Mucosa of rectum (tissue), 2 donors: Measurements from ENCODE around the gene TBC1D4.

Experiments
- H3K27ac ChIP-seq, 2 donors: one replicate each; pipeline ENCODE4 v1.7.0; 2013; ENCODE audit warnings: inconsistent platforms in 2 of 2, low read depth in 2 of 2, low read length in 2 of 2
- H3K27me3 ChIP-seq, 2 donors: one replicate each; pipeline ENCODE4 v1.7.0; 2013; ENCODE audit warnings: low read length in 2 of 2; ENCODE audit not compliant: control insufficient read depth in 2 of 2, insufficient read depth in 2 of 2
- H3K36me3 ChIP-seq, 2 donors: one replicate each; pipeline ENCODE4 v1.7.0; 2013; ENCODE audit warnings: low read length in 2 of 2; ENCODE audit not compliant: control insufficient read depth in 2 of 2, insufficient read depth in 2 of 2
- H3K4me1 ChIP-seq, 2 donors: one replicate each; pipeline ENCODE4 v1.7.0; 2013; ENCODE audit warnings: low read length in 2 of 2, mild to moderate bottlenecking in 1 of 2; ENCODE audit not compliant: control insufficient read depth in 2 of 2, insufficient read depth in 2 of 2
- H3K4me3 ChIP-seq, 2 donors: one replicate each; pipeline ENCODE4 v1.7.0; 2013; ENCODE audit warnings: low read length in 2 of 2
- H3K9ac ChIP-seq, 2 donors: one replicate each; pipeline ENCODE4 v1.7.0; 2013; ENCODE audit warnings: low read length in 2 of 2, low read depth in 1 of 2, mild to moderate bottlenecking in 1 of 2
- H3K9me3 ChIP-seq, 2 donors: one replicate each; pipeline ENCODE4 v1.7.0; 2013; ENCODE audit warnings: low read length in 2 of 2; ENCODE audit not compliant: control insufficient read depth in 2 of 2
- donor health status: healthy.
- donor health status: Normal muscosa, but diverticular disease.

TBC1D4 gene

DNA sequence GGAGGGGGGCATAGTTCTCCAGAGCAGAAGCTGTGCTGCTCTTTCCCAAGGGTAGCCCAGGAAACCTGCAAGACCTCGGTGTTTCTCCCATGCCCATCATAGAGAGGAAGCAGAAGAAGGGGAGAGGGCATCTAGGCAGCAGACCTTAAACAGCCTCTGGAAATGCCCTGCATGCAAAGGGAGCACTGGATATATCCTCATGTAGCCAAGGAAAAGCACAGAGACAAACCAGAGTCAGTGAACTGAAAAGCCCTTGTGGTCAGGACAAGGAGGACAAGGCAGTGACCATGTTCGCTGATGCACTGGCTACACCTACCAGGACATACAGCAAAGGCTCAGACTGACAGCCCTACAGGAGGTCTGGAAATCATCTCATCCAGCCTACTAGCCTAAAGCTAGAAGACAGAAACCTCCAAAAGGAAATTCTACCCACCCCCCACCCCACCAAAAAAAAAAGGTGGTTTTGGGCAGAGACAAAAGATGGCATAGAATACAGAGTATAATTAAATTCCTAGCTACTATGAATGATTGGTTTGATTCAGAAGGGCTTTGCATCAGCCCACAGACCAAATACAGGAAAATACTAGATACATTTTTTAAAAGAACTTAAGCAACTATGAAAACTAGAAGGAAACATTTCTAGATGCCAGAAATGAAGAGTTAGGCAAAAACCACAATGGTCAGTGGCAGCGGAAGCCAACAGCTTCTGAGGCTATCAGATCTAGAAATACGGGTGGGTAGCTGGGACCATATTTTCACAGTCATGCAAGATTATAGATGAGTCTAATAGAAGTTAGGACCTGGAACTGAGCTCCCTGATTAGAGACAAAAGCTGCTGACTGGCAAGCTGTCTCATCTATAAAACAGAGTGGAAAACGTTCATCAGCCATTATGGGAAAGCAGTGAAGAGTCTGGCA is 4.4 kb upstream of the TBC1D4 start:
- Histone ChIP-seq H3K4me1 (peaks cover 0 to 2% of the 10 kb centered on the region in 2 donors), H3K27ac (no peak overlapping the region), H3K9me3 (no peaks in the 10 kb centered on the region), H3K4me3 (no peak overlapping the region), H3K36me3 (no peaks in the 10 kb centered on the region), H3K9ac (no peak overlapping the region), H3K27me3 (no peaks in the 10 kb centered on the region)

DNA sequence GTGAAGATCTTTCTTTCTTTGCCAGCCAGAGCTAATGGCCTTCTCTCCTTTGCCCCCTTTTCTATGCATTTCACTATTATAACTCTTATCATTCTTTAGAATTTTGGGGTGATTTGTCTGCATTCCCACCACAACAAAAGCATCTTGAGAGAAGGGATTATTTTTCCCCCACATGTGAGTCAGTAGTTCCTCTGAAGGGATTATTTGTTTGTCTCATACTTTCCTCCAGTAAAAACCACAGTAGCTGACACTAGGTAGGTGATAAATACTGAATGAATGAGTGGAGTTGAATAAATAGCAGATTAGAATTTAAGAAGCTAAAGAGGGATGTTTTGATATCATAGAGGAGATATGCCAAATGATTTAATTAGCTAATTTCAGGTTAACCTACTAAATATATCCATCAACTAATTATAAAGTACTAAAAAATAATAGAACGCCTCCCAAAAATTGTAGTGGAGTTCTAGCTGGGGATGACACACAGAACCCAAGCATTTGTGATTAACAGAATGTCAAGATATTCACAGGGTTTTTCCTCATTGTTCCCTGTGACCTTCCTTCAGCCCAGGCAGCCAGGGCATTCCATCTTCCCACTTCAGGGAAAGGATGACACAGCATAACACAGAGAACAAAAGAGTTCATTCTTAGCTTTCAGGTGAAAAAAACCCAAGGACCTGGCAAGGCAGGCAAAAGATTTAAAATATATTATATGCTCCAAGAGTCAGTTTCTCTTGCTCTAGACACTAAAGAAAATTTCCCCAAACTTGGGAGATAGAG is 3.5 kb upstream of the TBC1D4 start:
- peaks cover 0 to 5% of the 10 kb centered on the region in 2 donors for H3K4me1 ChIP-seq
- no peaks in the 10 kb centered on the region for H3K9me3 ChIP-seq
- no peak overlapping the region for H3K9ac ChIP-seq
- H3K4me3 ChIP-seq = no peak overlapping the region
- H3K27ac ChIP-seq = no peak overlapping the region
- no peaks in the 10 kb centered on the region for H3K36me3 ChIP-seq
- no peaks in the 10 kb centered on the region for H3K27me3 ChIP-seq

DNA sequence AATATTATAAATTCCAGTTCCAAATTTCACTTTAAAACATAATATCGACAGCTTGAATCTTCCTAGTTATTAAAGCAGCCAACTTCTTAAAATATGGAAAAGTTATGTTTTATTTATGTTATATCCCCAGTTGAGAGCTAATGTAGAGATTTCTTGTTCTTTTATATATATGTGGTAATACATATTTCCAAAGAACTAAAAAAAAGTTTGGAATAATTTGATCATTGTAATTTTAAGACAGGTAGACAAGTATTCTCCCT is 781 bp upstream of the TBC1D4 start:
- Histone ChIP-seq H3K9ac (peak overlapping the region; percentile 42 to 75), H3K36me3 (no peaks in the 10 kb centered on the region), H3K4me1 (peaks cover 0 to 6% of the 10 kb centered on the region in 2 donors), H3K27me3 (no peaks in the 10 kb centered on the region), H3K9me3 (no peaks in the 10 kb centered on the region), H3K27ac (peak overlapping the region; percentile 69 to 73), H3K4me3 (peak overlapping the region; percentile 80 to 88)

DNA sequence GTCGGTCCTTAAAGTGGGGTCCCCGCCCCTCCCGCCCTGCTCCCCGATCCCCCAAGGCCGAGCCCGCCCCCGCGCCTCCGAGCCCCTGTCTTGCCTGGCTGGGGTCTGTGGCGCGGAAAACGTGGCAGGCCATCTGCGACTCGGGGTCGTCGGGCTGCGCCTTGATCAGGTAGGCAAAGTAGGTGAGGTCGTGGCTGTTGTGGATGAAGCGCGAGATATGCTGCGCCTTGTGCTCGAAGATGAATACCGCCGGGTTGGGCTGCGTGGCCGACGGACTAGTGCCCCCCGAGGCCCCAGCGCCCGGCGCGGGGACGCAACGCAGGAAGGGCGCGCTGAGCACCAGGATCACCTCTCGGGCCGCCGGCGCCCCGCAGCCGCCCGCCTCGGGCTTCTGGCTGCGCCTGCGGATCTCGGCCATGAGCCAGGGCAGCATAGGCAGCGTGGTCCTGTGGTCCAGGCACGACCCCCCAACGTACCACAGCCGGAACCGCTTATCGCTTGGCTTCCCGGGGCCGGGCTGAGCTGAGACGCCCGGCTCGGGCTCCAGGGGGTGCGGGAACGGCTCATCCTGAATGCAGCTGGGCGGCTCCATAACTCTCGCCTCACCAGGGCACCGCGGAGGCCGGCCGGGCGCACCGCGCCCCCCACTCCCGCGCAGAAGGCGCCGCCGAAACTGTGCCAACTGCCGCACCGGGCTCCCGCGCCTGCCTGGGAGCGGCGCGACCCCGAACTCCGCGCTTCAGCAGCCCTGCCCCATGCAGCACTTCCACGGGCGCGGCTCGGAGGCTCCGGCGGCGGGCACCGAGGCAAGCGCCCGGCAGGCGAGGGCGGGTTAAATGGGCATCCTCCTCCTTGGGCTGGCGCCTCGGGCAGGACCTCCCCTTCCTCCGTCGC is 546 bp downstream of the TBC1D4 start:
- Histone ChIP-seq H3K27ac (peak overlapping the region; percentile 69 to 73), H3K36me3 (no peaks in the 10 kb centered on the region), H3K27me3 (no peaks in the 10 kb centered on the region), H3K9me3 (no peaks in the 10 kb centered on the region), H3K9ac (peak overlapping the region; percentile 49 to 75), H3K4me3 (peak overlapping the region; percentile 80 to 88), H3K4me1 (peaks cover 0 to 6% of the 10 kb centered on the region in 2 donors)

DNA sequence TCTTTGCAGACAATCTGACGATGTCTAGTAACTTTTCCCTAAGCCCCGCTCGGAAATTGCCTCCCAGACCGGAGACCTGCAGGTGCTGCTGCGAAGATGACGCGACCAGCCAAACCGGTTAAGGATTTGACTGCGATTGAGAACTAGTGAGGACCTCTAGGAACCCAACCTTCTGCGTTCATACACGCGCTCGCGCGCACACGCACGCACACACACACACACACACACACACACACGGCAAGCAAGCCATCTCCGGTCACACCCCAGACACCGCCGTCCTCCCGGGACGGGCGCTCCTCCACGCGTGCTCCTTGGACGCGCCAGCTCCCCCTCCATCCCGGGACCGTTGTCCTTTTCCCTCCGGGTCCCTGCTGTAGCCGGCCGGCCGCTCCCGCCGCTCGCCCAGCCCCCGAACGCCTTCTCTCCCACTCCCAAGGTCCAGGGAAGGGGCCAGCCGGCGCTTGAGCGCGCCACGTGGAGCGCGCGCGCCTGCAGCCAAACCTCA is 1.2 kb downstream of the TBC1D4 start:
- peaks cover 0 to 6% of the 10 kb centered on the region in 2 donors for H3K4me1 ChIP-seq
- no peaks in the 10 kb centered on the region for H3K27me3 ChIP-seq
- H3K9ac ChIP-seq = peak overlapping the region; percentile 17 to 48
- H3K9me3 ChIP-seq = no peaks in the 10 kb centered on the region
- peak overlapping the region; percentile 80 to 88 for H3K4me3 ChIP-seq
- H3K36me3 ChIP-seq = no peaks in the 10 kb centered on the region
- no peak overlapping the region for H3K27ac ChIP-seq

DNA sequence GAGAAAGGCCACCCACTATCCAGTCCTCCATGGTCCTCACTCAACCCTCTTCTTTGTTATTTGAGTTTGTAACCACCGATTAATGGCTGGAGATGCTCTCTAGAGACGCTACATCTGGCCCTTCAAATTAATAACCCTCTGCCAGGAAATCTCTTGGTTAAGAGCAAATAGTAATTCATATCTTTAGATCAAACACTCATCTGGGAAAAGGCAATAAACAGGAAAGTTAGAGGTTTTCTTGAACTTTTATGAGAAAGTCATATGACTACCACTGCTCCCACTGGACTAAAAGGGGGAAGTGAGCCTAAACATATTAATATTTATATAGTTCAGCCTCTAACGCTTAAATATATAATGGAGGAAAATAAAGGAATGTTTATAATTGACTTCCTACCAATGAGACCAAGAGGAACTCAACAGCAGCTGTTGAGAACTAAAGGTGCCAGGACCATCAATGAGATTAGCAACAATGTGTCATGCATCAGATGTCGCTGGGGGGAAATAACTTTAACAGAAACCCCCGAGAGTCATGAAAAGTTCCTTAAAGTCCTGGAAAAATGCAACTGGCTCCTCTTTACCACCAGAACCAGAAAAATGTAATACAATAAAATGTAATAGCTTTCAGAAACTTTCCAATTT is 2.7 kb downstream of the TBC1D4 start:
- H3K27ac ChIP-seq = no peak overlapping the region
- no peak overlapping the region for H3K4me3 ChIP-seq

DNA sequence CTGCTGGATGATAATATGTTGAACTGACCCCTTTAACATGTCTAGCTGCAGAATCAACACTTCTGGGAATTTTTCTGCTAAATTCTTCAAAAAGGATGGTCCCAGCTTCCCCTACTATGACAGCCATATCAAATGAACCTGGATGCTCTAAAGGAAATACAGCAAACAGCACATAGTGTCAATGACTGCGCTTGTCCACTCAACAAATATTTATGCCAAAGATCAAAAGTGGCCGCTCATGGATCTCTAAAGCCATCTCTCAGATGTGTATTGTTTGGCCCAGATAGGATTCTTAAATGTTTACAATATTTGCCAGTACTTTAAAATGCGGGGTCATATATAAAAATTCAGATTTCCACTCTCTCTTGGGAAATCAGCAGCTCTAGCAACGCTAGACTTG is 3.3 kb downstream of the TBC1D4 start:
- Histone ChIP-seq H3K9me3 (no peaks in the 10 kb centered on the region), H3K27ac (no peak overlapping the region), H3K9ac (no peak overlapping the region), H3K4me3 (no peak overlapping the region), H3K27me3 (no peaks in the 10 kb centered on the region), H3K36me3 (no peaks in the 10 kb centered on the region), H3K4me1 (peaks cover 0 to 6% of the 10 kb centered on the region in 2 donors)

More for the DNA sequence above, 2.7 kb downstream of the TBC1D4 start:
- Histone ChIP-seq H3K4me1 (peaks cover 0 to 6% of the 10 kb centered on the region in 2 donors), H3K9ac (no peak overlapping the region), H3K9me3 (no peaks in the 10 kb centered on the region), H3K36me3 (no peaks in the 10 kb centered on the region), H3K27me3 (no peaks in the 10 kb centered on the region)

DNA sequence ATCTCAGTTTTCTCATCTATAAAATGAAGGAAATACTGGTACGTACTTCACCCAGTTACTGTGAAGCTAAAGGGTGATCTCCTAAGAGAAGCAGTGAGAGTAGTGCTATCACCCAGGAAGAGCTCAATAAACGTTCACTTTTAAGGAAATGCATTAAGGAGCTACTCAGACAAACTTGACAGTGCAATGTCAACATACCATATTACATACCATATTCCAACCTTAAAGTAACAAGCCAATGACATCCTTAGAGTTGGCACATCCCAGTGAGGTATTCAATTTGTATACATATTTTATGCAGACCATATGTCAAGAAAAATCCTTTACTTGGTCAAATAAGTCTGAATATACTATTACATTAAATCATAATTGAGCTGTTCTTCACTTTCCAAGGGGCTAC is 7.0 kb downstream of the TBC1D4 start:
- H3K27ac ChIP-seq = no peak overlapping the region
- peaks cover 0 to 2% of the 10 kb centered on the region in 2 donors for H3K4me1 ChIP-seq
- no peaks in the 10 kb centered on the region for H3K9me3 ChIP-seq
- no peaks in the 10 kb centered on the region for H3K27me3 ChIP-seq
- no peak overlapping the region for H3K4me3 ChIP-seq
- no peaks in the 10 kb centered on the region for H3K36me3 ChIP-seq
- no peak overlapping the region for H3K9ac ChIP-seq

DNA sequence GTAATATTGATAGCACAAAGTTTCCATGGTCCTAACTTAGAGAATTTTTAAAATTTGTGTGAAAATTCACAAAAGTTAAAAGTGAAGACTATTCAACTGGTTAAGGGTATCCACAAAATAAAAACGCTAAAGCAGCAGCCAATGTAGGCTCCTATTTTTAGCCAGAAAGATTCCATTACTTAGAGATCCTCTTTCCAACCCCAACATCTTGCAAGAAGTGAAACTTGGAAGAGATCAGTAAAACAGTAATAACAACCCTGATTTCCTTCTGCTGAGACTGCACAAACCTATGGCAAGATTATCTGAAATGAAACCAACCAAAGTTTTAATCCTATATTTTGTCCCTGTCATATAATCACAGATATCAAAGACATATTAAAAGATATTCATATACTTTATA is 8.5 kb downstream of the TBC1D4 start:
- no peaks in the 10 kb centered on the region for H3K9me3 ChIP-seq
- H3K4me1 ChIP-seq = peaks cover 0 to 2% of the 10 kb centered on the region in 2 donors
- no peaks in the 10 kb centered on the region for H3K36me3 ChIP-seq
- H3K9ac ChIP-seq = no peak overlapping the region
- no peak overlapping the region for H3K27ac ChIP-seq
- no peaks in the 10 kb centered on the region for H3K27me3 ChIP-seq
- no peak overlapping the region for H3K4me3 ChIP-seq
